C4-2B (cell line): ENCODE results near the gene TBX10.

Source experiments
- CTCF ChIP-seq: fragments of 450-650 bp; conservative IDR thresholded peaks from 2 replicates; pipeline ENCODE4 v1.5.1; 2017; ENCODE audit warnings: mild to moderate bottlenecking
- ZFX ChIP-seq: fragments of 450-650 bp; IDR thresholded peaks from 2 replicates; pipeline ENCODE4 v1.6.1; 2017

GRCh38 chr11:67674442-67674871, 34.9 kb upstream of the TBX10 start, which contains the start of gene ALDH3B2:
- no peak for TF ChIP-seq CTCF
- peak; percentile 74; the same call in 1 of the 2 replicates for TF ChIP-seq ZFX
